Measurements from ENCODE around the gene VAV3.

- TF ChIP-seq MEF2A (IDR thresholded peaks at IDR 0.05; ENCODE audit: insufficient read depth, low read depth, low read length) (no peak), CREB1 (IDR thresholded peaks at IDR 0.05; ENCODE audit: low read depth) (no peak)
These were observed 281.3 kb downstream of the VAV3 start for GRCh38 chr1:107683683-107684082.

Data from GM12878 (cell line).